ENCODE measurements around the gene FTCD.
"Not testable (repeated sequence)": the region's sequence is repeated elsewhere in the genome, so short reads cannot be mapped to it uniquely, and the experiment has no call there.

Gene FTCD

GRCh38 chr21:46141767-46142581 lies 13.4 kb downstream of the FTCD start:
- H3K27ac ChIP-seq = no peak overlapping the region
- TF ChIP-seq, protein P1, sequence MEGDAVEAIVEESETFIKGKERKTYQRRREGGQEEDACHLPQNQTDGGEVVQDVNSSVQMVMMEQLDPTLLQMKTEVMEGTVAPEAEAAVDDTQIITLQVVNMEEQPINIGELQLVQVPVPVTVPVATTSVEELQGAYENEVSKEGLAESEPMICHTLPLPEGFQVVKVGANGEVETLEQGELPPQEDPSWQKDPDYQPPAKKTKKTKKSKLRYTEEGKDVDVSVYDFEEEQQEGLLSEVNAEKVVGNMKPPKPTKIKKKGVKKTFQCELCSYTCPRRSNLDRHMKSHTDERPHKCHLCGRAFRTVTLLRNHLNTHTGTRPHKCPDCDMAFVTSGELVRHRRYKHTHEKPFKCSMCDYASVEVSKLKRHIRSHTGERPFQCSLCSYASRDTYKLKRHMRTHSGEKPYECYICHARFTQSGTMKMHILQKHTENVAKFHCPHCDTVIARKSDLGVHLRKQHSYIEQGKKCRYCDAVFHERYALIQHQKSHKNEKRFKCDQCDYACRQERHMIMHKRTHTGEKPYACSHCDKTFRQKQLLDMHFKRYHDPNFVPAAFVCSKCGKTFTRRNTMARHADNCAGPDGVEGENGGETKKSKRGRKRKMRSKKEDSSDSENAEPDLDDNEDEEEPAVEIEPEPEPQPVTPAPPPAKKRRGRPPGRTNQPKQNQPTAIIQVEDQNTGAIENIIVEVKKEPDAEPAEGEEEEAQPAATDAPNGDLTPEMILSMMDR (conservative IDR thresholded peaks at IDR 0.05) = no peak

DNA sequence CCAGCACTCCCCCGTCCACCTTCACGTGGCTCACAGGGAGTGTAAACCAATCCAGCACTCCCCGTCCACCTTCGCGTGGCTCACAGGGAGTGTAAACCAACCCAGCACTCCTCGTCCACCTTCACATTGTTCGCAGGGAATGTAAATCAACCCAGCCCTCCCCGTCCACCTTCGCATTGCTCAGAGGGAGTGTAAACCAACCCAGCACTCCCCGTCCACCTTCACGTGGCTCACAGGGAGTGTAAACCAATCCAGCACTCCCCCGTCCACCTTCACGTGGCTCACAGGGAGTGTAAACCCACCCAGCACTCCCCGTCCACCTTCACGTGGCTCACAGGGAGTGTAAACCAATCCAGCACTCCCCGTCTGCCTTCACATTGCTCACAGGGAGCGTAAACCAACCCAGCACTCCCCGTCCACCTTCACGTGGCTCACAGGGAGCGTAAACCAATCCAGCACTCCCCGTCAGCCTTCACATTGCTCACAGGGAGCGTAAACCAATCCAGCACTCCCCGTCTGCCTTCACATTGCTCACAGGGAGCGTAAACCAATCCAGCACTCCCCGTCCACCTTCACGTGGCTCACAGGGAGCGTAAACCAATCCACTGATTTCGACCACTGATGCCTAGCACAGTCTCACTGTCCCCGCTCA lies 14.9 kb downstream of the FTCD start:
- H3K27ac ChIP-seq = not testable (repeated sequence)

DNA sequence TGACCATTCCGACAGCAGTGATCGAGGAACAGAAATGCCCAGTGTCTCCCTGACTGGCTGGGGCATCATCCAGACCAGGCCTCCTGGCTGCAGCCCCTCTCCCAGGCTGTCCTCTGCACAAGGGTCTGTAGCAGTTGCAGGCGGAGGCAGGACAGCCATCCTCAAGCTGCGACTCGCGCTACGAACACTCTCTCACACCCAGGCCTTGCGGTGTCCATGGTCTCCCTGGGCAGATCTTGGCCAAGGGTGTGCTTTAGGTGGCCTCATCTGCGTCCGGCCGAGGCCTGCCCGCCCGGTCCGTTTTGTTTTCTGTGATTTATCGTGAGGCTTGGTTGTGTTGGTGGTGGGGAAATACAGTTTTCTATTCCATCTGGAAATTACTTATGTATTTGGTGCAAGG lies 15.7 kb downstream of the FTCD start:
- TF ChIP-seq, protein P1 (conservative IDR thresholded peaks at IDR 0.05) = no peak
- H3K27ac ChIP-seq = no peak overlapping the region

DNA sequence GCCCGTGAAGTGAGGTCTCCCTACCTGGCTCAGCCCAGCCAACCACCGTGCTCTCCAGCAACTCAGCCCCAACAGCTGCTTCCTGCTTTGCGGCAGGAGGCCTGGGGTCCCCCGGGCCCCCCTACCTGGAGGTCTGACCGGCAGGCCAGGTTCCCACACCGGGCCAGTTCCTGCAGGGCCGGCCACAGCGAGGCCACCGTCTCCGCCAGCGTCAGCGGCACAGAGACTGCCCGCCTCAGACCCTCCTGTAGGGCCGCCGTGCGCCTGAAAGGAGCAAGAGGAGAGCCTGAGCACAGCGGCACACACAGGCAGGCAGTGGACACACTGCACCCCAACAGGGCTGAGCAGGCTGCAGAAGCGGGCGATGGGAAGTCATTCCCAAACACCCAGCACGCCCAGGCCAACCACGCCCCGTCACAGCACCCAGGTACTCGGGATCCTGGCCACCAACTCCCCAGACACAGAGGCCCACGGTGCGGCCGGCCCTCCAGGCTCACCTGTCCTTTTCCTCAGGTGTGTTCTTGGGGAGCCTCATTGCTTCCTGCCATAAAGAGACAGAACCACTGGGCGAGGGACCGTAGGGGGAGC lies 16.9 kb downstream of the FTCD start:
- TF ChIP-seq, protein P1 (conservative IDR thresholded peaks at IDR 0.05) = no peak
- H3K27ac ChIP-seq = no peak overlapping the region

- TF ChIP-seq, protein P1 (conservative IDR thresholded peaks at IDR 0.05) = no peak
- H3K27ac ChIP-seq = no peak overlapping the region
Measured at GRCh38 chr21:46137908-46138307, 17.5 kb downstream of the FTCD start.

DNA sequence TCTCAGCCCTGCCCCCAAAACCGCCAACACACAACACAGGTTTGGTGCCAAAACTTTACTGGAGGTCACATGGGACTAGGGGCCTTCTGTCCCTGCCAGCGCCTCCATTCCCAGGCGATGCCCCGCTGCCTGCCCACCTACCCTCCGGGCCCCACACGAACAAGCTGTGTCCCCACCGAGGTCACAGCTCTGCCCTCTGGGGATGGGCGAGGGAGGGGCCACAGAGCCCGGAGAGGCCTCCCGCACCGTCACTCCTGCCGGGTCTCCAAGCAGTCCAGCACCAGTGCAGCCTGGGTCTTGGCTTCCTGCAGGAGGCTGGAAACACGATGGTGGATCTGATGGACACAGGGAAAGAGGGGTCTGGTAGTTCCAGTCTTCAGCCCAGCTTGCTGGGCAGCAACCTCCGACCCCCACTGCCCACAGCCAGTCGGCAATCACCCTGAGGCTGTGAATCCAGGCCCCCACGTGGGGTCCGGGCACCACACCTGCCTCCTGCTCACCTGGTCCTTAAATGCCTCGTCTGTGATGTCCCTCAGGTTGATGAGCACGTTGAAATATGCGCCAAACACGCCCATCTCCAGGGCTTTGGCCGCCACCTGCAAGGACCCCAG lies 18.5 kb downstream of the FTCD start:
- no peak overlapping the region for H3K27ac ChIP-seq
- TF ChIP-seq, protein P1 (conservative IDR thresholded peaks at IDR 0.05) = no peak

- TF ChIP-seq, protein P1 (conservative IDR thresholded peaks at IDR 0.05) = no peak
- no peak overlapping the region for H3K27ac ChIP-seq
Measured at GRCh38 chr21:46135782-46136395, 19.5 kb downstream of the FTCD start.
